GM18511 (cell line): Measurements from ENCODE around the gene SIGLEC10.

Source experiments
- ATAC-seq: cut with Tn5 transposase; IDR thresholded peaks from one replicate; pipeline ENCODE4 v1.9.1; 2021; ENCODE audit warnings: mild to moderate bottlenecking, moderate library complexity; ENCODE audit not compliant: unreplicated experiment

The SIGLEC10 gene

DNA sequence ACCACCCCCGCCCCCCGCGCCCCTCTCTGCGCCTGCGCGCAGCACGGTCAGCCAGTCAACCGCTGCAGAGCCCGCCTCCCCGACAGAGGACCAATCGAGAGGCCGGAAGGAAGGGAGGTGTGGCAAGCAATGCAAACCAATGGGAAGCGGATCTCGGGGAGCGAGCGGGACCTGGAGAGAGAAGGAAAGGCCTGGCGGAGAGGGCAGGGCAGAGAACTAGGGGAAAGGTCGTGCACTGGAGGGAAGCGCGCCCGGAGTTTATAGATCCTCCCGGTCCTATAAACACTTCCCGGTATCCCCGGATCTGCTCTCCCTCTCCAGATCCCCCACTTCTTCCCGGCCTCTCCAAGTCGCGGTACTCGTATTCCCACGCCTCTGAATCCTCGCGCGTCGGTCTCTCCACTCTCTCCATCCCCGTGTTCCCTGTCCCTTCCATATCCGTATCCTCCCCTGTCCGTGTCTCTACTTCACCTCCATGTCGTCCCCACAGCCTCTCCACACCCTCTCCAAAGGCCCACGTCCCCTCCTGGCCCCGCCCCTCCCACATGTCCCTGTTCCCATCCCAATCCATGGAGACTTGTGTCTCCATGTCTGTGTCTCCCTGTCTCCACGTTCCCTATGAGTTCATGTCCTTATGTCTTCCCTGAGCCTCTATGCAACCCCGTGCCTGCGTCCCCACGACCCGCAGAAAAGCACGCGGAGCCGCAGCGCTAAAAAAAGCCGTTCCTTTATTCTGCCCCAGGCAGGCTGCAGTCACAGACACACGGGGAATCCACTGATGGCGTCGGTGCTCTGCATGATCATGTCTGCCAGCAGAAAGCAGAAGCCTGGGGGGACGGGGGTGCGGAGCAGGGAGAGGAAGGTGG is 50.8 kb downstream of the SIGLEC10 start:
- peak; percentile 12 for ATAC-seq

GRCh38 chr19:51365965-51366388 is 51.5 kb downstream of the SIGLEC10 start, which contains the start of gene ETFB:
Gene ETFB, minus strand, starts transcription at chr19:51366388. Its CDS starts 62 bp downstream, at chr19:51366326.
- no peak for ATAC-seq

GRCh38 chr19:51365211-51365964 is 52.1 kb downstream of the SIGLEC10 start:
- no peak for ATAC-seq

DNA sequence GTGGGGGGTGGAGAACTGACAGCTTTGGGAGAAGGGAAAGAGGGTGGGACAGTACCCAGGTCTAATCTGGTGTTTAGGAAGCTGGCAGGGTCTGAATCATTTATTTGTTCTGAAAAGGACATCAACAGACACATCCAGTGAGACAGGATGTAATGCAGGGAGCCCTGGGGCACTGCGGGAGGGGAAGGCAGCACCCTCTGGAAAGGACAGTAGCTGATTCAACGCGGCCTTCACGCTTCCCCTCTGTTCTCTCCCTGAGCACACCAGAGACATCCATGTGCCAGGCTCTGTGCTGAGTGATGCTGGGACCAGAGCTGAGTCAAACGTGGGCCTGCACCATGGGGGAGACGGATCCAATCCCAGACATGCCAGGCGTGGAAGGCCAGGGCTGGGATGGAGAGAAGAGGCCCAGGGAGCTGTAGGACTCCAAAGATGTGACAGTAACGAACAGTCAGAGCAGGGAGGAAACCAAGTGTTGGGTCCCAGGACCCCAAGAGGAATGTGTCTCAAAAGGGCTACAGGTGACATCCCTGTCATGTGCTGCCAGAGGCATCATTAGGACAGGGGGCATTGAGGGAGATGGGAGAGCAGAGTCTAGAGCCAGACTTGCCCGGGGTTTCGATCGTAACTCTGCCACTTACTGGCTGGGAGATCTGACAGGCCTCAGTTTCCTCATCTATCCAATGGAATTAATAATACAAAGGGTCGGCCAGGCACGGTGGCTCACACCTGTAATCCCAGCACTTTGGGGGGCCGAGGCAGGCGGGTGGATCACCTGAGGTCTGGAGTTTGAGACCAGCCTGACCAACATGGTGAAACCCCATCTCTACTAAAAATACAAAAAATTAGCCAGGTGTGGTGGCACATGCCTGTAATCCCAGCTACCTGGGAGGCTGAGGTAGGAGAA is 53.0 kb downstream of the SIGLEC10 start:
- ATAC-seq: no peak

DNA sequence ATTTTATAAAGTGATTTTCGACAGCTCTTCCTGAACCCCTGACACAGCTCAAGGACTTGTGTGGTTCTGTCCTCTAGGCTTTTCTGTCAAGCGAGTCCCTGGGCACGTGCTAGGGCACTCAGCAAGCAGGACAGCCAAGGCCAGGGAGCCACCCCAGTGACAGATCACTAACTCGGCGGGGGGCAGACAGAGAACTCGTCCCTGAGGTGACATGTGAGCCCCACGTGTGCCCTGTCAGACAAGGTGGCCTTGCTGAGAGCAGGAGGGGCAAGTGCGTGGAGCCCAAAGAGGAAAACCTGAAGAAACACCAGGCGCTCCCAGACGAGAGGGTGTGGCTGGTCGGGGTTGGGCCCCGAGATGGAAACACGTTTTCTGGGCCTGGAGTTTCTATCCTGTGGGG is 56.2 kb downstream of the SIGLEC10 start:
- no peak for ATAC-seq
